ENCODE data around the gene ISY1. TPM values are rescaled to one million over a fixed set of nuclear protein-coding genes. Genes with fewer than 3 reads are reported as not detected.
A peak's percentile ranks its signal among the peaks of the same experiment; 100 is the strongest.

Gene ISY1
- total RNA-seq, 1 experiment from 2014 or later: 43.6 TPM

GRCh38 chr3:129119365-129120100 is 41.3 kb downstream of the ISY1 start:
- TF ChIP-seq ZNF274 (IDR thresholded peaks at IDR 0.05; ENCODE audit: low read depth, low read length) (no peak), CEBPB (IDR thresholded peaks at IDR 0.05; ENCODE audit: low read depth) (no peak), CTCF (IDR thresholded peaks at IDR 0.05 in 2 of 3, conservative IDR thresholded peaks at IDR 0.05 in 1 of 3; ENCODE audit: borderline replicate concordance in 1 of 3, insufficient read depth in 1 of 3, low read depth in 2 of 3, low read length in 2 of 3) (no peak), POLR2A (IDR thresholded peaks at IDR 0.05; ENCODE audit: borderline replicate concordance, extremely low read depth, insufficient read depth, insufficient read length) (no peak), SP1 (IDR thresholded peaks at IDR 0.05; ENCODE audit: low read depth) (no peak), RAD21 (IDR thresholded peaks at IDR 0.05; ENCODE audit: low read depth) (no peak), ZFX (IDR thresholded peaks at IDR 0.05) (no peak), SRF (IDR thresholded peaks at IDR 0.05; ENCODE audit: low read depth) (no peak), JUND (IDR thresholded peaks at IDR 0.05) (no peak), EZH2 (IDR thresholded peaks at IDR 0.05) (no peak), TCF7L2 (IDR thresholded peaks at IDR 0.05; ENCODE audit: borderline replicate concordance, extremely low read depth, insufficient read depth, insufficient read length) (no peak), YY1 (IDR thresholded peaks at IDR 0.05; ENCODE audit: extremely low read depth, insufficient replicate concordance, low read depth, low read length) (no peak), ATF3 (IDR thresholded peaks at IDR 0.05) (no peak)
- TF ChIP-seq, protein P1, sequence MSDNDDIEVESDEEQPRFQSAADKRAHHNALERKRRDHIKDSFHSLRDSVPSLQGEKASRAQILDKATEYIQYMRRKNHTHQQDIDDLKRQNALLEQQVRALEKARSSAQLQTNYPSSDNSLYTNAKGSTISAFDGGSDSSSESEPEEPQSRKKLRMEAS (IDR thresholded peaks at IDR 0.05): no peak
- RAD21 ChIA-PET (ENCODE audit: low non-redundant PET in 1 of 2, low total read pairs in 2 of 2, uncharacterized antibody in 2 of 2, unreplicated experiment in 2 of 2): no interaction called here
- H3K27ac ChIP-seq (ENCODE audit: low read depth, low read length): no peak overlapping the region
- BruUV-seq (replicated peaks): no TSS peak
- no peaks in the 10 kb centered on the region for H3K27me3 ChIP-seq (ENCODE audit: insufficient read depth, low read length)
- DNase-seq (ENCODE audit: low read depth, low spot score): no peak
- peaks cover 5% of the 10 kb centered on the region; the same call in 1 of the 2 replicates for H3K79me2 ChIP-seq (ENCODE audit: insufficient read depth, low read length)
- POLR2A ChIA-PET: no interaction called here
- no peaks in the 10 kb centered on the region; a peak in 1 of 4 replicates for H3K36me3 ChIP-seq (ENCODE audit: control insufficient read depth in 1 of 2, insufficient read depth in 2 of 2, low read length in 2 of 2)
- no peak for ATAC-seq
- H3K4me3 ChIP-seq (replicated peaks in 1 of 2; ENCODE audit: low read depth in 1 of 2, low read length in 2 of 2): peak overlapping the region; percentile 69 to 76; a peak in 3 of 4 replicates
- H4K20me1 ChIP-seq (ENCODE audit: insufficient read depth): no peaks in the 10 kb centered on the region
- intact Hi-C loops (cut with micrococcal nuclease): no loop called here
- H2AFZ ChIP-seq (ENCODE audit: low read depth, low read length, poor library complexity, severe bottlenecking): no peak overlapping the region
- H3K9me2 ChIP-seq (ENCODE audit: insufficient read depth): no peaks in the 10 kb centered on the region
- H3K4me1 ChIP-seq (ENCODE audit: control insufficient read depth in 1 of 2, insufficient read depth in 2 of 2, low read length in 2 of 2): peaks cover 16 to 36% of the 10 kb centered on the region in 2 experiments
- CTCF ChIA-PET: interaction anchor here (3.7 kb wide), 1 partner anchor 66 kb away, joined by 16 read pairs; no protein-coding TSS in a partner anchor
- H3K9me3 ChIP-seq (ENCODE audit: control insufficient read depth in 1 of 2, insufficient read depth in 1 of 2, low read depth in 1 of 2, low read length in 2 of 2): no peaks in the 10 kb centered on the region
- H3K9ac ChIP-seq (ENCODE audit: low read length): peak overlapping the region; percentile 78; the same call in 1 of the 2 replicates
- H3K4me2 ChIP-seq (ENCODE audit: low read length): peak overlapping the region; percentile 91; the same call in 1 of the 2 replicates

Data from HCT116 (cell line).